Dermis blood vessel endothelial cell (primary cell): ENCODE measurements around the gene GRID1. TPM values are rescaled to one million over a fixed set of nuclear protein-coding genes. Genes with fewer than 3 reads are reported as not detected.

Source experiments
- DNase-seq: peaks from one replicate; pipeline ENCODE4 v3.0.0; 2010
- total RNA-seq: library from RNA; depleted of rRNA; stranded (reverse); fragments of >200 nt; gene quantifications from 2 replicates; pipeline ENCODE4 v1.2.3, GENCODE V29; 2014

Gene GRID1
- total RNA-seq, 1 donor from 2014 or later, result not detected

DNA sequence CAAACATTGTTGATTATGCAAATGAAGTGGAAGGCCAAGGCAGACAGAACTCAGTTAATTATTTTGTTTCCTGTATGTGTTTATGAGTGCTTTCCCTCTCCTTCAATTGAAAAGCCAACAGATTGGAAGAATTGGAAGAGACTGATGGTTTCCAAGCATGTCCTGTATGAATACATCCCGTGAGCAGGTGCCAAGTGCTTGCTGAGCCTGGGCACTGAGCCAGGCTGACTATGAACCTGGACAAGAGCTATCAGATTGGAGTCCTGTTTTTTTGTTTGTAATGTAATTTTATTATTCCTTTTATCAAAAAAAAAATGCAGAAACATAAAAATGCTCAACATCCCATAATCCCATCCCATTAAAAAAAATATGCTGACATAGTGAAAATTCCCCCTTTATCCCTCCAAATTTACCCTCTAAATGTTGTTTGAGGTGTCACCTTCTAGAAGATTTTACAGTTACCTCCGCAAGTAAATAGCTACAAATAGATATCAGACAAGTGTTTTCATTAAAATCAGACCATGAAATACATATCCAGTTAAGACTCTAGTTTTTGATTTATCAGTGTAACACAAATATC lies 449.5 kb downstream of the GRID1 start:
- no peak for DNase-seq

DNA sequence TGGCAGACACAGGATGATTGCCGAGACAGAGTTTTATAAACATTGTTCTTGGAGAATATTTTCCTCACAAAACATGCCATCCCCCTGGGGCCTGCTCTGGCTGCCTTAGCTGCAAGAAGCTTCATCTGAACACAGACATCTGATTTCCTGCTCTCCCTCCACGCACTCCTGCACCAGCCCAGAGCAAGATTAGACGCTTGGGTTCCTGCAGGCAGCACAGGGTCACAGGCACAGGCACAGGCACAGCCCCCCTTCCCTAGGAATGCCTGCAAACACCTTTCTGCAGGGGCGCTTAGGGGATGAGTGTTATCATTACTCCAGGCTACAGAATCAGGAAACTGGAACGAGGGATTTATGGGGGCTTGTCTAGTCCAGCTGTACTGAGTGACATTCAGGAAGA lies 450.3 kb downstream of the GRID1 start:
- DNase-seq, result no peak

- no peak for DNase-seq
Measured at GRCh38 chr10:85915245-85915846, 451.2 kb downstream of the GRID1 start.

DNA sequence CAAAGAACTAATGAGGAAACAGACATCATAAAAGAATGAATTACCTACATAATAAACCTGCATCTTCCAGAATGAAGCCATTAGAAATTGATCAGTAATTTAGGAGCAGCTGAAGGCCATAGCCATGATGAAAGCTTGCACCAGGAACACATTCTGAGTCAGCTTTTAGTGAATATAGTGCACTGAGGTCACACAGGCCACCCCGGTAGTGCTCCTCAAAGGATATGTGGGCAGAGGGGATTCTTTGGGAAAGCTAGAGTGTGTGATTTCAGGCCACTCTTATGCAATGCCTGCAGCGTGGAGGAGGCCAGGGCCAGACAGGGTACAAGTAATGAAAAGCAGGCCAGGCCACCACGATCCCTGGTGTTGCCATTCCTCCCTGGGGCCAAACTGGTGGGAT lies 451.9 kb downstream of the GRID1 start:
- no peak for DNase-seq

DNA sequence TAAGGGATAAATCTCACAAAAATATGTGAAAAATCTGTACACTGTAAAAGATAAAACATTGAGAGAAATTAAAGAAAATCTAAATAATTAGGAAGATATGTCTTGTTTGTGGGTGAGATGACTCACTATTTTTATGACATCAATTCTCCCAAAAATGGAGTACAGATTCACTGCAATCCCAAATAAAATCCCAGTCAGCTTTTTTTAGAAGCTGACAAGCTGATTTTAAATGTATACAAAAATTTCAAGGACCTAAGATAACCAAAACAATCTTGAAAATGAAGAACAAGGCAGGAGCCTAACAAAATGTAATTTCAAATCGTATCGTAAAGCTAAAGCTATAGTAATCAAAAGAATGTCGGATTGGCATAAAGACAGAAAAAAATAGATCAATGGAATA lies 458.1 kb downstream of the GRID1 start:
- no peak for DNase-seq

GRCh38 chr10:85902051-85902450 lies 464.5 kb downstream of the GRID1 start:
- no peak for DNase-seq

DNA sequence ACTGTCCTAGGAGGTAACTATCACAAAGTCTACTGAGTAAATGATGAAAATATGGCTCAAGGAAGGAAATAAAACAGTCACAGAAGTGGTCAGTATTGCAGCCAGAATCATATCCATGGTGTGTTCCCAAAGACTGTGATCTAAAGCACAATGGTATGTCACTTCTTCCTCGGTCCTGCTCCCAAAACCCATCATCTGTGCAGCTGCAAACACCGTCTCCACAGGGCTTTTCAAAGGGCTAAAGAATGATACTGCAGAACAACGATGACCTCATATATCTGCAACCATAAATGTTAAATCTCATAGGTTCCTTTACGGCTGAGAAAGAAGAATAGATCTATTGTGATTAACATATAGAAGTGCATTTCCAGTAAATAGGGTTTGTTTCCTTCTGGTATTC lies 465.0 kb downstream of the GRID1 start:
- DNase-seq, result no peak

DNA sequence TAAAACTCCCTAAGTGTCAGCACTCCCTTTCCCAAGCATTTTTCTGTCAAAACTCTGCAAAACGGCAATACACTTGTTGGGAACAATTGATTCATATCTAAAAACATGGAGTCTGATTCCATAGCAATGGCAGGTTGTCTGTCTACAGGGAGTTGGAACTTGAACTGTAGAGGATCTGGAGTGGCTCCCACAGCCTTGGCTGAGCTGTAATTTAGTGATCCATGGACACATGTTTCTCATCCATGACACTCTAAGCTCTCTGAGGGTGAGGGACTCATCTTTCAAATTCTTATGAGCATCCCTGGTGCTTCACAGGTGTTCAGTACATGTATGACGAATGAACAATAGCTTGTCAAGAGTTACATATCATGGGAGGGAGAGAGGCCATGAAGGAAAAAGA lies 466.1 kb downstream of the GRID1 start:
- no peak for DNase-seq

DNA sequence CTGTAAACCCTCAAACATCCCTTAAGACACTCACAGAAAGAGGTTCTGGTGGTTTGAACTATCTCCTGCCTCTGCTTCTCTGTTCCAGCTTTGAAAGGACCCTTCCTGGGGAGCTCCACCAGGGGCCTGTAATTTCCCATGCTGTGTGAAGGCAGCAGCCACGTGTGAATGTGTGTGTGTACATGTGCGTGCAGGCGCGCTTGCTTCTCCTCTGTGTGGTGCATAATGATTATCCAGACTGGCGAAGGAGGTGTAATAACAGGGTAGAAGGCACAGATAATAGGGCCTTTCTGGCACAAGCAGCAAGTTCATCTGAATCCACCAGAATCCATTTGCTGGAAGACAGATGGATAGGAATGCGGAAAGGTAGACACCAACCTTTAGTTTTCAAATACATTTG lies 466.5 kb downstream of the GRID1 start:
- no peak for DNase-seq

GRCh38 chr10:85891472-85891871 lies 475.1 kb downstream of the GRID1 start:
- no peak for DNase-seq

- DNase-seq, result no peak
Measured at GRCh38 chr10:85888559-85888958, 478.0 kb downstream of the GRID1 start.

GRCh38 chr10:85888004-85888403 lies 478.6 kb downstream of the GRID1 start:
- DNase-seq, result no peak

DNA sequence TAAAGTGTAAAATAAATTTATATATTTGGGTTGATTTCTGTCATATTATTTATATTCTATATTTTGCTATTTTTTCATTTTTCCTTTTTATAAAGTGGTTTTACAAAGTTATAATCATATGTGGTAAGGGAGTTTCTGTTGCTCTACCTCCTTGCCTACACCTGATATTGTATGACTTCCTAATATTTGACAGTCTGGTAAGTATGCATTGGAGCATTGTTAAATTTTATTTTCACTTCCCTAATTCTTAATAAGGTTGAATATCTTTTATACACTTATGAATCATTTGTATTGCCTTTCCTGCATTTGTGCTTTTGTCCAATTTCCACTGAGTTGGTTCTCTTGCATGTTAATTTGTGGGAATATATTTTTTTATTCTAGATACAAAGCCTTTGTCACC lies 492.4 kb downstream of the GRID1 start:
- no peak for DNase-seq

DNA sequence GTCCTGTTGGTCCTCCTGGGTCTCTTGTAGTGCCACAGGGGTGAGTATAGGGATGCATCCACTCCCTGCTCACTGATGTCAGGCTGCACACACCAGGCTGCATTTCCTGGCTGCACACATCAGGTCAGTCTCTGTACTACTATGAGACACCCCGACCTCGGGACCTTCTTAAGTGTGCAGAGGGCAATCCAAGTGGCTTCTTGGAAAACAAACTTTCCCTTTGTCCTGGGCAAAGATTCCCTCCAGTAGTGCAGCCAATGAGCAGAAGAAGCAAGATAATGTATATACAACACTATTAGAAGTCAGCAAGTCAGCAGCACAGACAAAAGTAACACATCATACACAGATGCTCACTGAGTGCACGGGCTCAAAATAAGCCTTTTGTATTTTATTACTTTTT lies 493.5 kb downstream of the GRID1 start:
- no peak for DNase-seq

GRCh38 chr10:85868627-85869499 lies 497.7 kb downstream of the GRID1 start:
- no peak for DNase-seq

GRCh38 chr10:85864868-85865526 lies 501.6 kb downstream of the GRID1 start:
- DNase-seq, result no peak

GRCh38 chr10:85864173-85864549 lies 502.4 kb downstream of the GRID1 start:
- DNase-seq, result no peak

GRCh38 chr10:85863301-85864172 lies 503.1 kb downstream of the GRID1 start:
- DNase-seq, result no peak

DNA sequence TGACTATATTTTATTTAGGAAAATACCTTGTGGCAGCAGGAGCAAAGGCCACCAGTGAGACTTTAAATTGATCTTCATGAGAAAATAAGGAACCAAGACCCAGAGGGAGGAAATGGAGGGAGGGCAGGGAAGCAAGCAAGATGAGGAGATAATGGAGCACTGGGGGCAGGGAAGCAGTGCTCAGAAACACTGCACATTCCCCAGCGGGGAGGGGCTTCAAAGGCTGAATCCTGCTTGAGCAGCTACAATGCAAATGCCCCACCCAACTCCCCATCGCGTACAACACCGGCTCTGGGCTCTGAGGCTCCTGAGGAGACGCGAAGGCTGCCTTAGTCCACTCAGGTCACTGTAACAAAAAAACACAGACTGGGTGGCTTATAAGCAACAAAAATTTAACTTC lies 503.8 kb downstream of the GRID1 start:
- no peak for DNase-seq

- no peak for DNase-seq
Measured at GRCh38 chr10:85861513-85862197, 504.9 kb downstream of the GRID1 start.

DNA sequence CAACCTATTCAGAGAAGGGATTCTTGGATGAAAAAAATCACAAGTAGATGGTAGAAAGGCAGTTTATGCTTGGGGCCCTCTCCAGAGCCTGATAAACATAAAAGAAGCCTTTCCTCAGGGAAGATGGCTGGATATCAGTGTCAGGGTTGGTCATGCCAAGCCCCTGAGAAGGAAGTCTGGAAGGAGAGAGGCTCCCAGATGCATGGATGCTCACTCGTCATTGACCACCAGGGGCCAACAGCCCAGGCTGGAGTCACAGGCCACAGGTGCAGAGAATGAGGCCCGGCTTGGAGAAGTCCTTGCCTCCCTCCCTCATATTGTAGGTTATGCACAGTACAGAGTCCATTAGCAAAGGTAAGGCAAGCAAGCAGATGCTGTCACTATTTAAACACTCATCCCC lies 506.7 kb downstream of the GRID1 start:
- no peak for DNase-seq
